ENCODE measurements around the gene C1RL. TPM values are rescaled to one million over a fixed set of nuclear protein-coding genes. Genes with fewer than 3 reads are reported as not detected.

C1RL gene
- total RNA-seq, 1 experiment from 2014 or later = 8.9 TPM

DNA sequence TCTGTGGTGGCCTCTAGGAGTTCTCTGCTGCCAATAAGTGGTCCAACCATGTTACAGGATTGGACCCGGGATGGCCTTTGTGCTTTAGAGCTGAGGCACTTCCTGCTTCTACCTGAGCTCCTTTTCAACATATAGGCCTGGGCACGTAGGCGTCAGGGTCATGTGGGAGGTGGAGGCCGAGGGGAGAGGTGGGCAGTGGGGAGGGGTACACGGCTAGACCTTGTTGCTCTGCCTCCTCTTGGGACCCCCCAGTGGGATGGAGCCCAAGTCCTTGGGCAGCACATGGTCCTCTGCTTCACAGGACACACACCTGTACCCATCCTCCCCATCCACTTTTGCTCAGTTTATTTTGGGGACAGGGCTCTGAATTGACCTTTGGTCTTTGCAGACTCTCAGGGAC, 12.3 kb upstream of the C1RL start:
- BruUV-seq (replicated peaks) = no TSS peak
- no peak for DNase-seq
- CTCF ChIA-PET = no interaction called here

DNA sequence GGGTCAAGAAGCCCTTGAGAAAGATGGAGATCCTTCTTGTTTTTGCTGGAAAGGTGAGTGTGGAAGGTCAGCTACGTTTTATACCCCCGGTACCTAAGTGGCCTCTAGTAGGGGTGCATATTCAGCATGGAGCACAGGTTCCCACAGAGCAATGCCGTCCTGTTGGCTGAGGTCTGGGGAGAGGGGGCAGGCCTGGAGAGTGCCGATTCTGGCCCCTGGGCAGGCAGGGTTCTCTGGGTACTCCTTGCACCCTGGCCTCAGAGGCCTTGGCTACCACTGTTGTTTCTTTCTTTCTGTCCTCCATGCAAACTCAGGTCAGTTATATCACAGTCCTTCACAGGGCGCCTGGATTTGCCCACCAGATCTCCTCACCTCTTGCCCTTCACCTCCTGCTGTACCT, 11.2 kb upstream of the C1RL start:
- no peaks in the 10 kb centered on the region for H3K9me3 ChIP-seq (ENCODE audit: low read length)
- no peaks in the 10 kb centered on the region for H3K36me3 ChIP-seq (ENCODE audit: low read depth, low read length)
- H4K20me1 ChIP-seq (ENCODE audit: low read length) = no peaks in the 10 kb centered on the region
- no peak overlapping the region for H3K9ac ChIP-seq (ENCODE audit: low read length)
- POLR2A ChIA-PET (ENCODE audit: unreplicated experiment) = no interaction called here
- intact Hi-C loops (cut with micrococcal nuclease) = no loop called here
- H3K4me1 ChIP-seq (ENCODE audit: insufficient read depth, low read length) = no peaks in the 10 kb centered on the region
- no peaks in the 10 kb centered on the region for H3K79me2 ChIP-seq (ENCODE audit: low read length)
- H3K9me2 ChIP-seq (replicated peaks; ENCODE audit: low read length) = no peaks in the 10 kb centered on the region
- no peaks in the 10 kb centered on the region for H3K27me3 ChIP-seq (ENCODE audit: low read length)
- no peak overlapping the region for H3K4me2 ChIP-seq (ENCODE audit: low read length)
- DNase-seq (no peak), ATAC-seq (no peak)
- no TSS peak for BruUV-seq (replicated peaks)
- TF ChIP-seq EZH2 (IDR thresholded peaks at IDR 0.05; ENCODE audit: low read length, unreplicated experiment) (no peak), EZH2phosphoT487 (IDR thresholded peaks at IDR 0.05; ENCODE audit: borderline replicate concordance, low read length) (no peak)
- TF ChIP-seq, protein P1, sequence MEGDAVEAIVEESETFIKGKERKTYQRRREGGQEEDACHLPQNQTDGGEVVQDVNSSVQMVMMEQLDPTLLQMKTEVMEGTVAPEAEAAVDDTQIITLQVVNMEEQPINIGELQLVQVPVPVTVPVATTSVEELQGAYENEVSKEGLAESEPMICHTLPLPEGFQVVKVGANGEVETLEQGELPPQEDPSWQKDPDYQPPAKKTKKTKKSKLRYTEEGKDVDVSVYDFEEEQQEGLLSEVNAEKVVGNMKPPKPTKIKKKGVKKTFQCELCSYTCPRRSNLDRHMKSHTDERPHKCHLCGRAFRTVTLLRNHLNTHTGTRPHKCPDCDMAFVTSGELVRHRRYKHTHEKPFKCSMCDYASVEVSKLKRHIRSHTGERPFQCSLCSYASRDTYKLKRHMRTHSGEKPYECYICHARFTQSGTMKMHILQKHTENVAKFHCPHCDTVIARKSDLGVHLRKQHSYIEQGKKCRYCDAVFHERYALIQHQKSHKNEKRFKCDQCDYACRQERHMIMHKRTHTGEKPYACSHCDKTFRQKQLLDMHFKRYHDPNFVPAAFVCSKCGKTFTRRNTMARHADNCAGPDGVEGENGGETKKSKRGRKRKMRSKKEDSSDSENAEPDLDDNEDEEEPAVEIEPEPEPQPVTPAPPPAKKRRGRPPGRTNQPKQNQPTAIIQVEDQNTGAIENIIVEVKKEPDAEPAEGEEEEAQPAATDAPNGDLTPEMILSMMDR (conservative IDR thresholded peaks at IDR 0.05; ENCODE audit: low read depth, low read length) = no peak
- H3K4me3 ChIP-seq (ENCODE audit: low read length) = no peak overlapping the region
- no peaks in the 10 kb centered on the region for H3F3A ChIP-seq (ENCODE audit: low read length, unreplicated experiment)
- H3K27ac ChIP-seq (ENCODE audit: low read length) = no peak overlapping the region
- no peak overlapping the region for H2AFZ ChIP-seq (ENCODE audit: low read length)
- CTCF ChIA-PET = no interaction called here

More for the DNA sequence above, 12.3 kb upstream of the C1RL start:
- no peaks in the 10 kb centered on the region for H3F3A ChIP-seq (ENCODE audit: low read length, unreplicated experiment)
- H3K9ac ChIP-seq (ENCODE audit: low read length) = no peak overlapping the region
- no peak overlapping the region for H2AFZ ChIP-seq (ENCODE audit: low read length)
- no peak overlapping the region for H3K4me2 ChIP-seq (ENCODE audit: low read length)
- no peaks in the 10 kb centered on the region for H3K9me2 ChIP-seq (replicated peaks; ENCODE audit: low read length)
- ATAC-seq = no peak
- no peaks in the 10 kb centered on the region for H3K9me3 ChIP-seq (ENCODE audit: low read length)
- no peak overlapping the region for H3K27ac ChIP-seq (ENCODE audit: low read length)
- H3K79me2 ChIP-seq (ENCODE audit: low read length) = no peaks in the 10 kb centered on the region
- no peaks in the 10 kb centered on the region for H3K36me3 ChIP-seq (ENCODE audit: low read depth, low read length)
- intact Hi-C loops (cut with micrococcal nuclease) = no loop called here
- H4K20me1 ChIP-seq (ENCODE audit: low read length) = no peaks in the 10 kb centered on the region
- TF ChIP-seq EZH2phosphoT487 (IDR thresholded peaks at IDR 0.05; ENCODE audit: borderline replicate concordance, low read length) = no peak
- TF ChIP-seq, protein P1 (conservative IDR thresholded peaks at IDR 0.05; ENCODE audit: low read depth, low read length) = no peak
- no peak for TF ChIP-seq EZH2 (IDR thresholded peaks at IDR 0.05; ENCODE audit: low read length, unreplicated experiment)
- POLR2A ChIA-PET (ENCODE audit: unreplicated experiment) = no interaction called here
- no peak overlapping the region for H3K4me3 ChIP-seq (ENCODE audit: low read length)
- no peaks in the 10 kb centered on the region for H3K4me1 ChIP-seq (ENCODE audit: insufficient read depth, low read length)
- no peaks in the 10 kb centered on the region for H3K27me3 ChIP-seq (ENCODE audit: low read length)

DNA sequence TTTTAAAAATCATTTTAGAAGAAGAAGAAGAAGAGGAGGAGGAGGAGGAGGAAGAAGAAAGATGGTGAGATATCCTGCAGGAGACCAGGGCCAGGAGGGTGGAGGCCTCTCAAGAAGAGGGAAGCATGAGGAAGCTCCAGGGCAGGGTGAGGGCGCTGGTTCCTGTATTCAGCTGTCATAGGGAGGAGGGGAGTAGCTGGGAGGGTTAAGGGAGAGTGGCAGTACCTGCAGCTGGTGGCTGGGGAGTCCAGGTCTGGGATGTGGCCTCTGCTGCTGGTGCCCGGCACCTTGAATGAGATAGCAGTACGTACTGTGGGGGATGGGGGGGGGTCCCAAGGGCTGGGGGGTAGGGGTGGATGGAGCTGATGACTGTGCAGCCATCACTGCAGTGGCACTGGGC, 9.9 kb upstream of the C1RL start:
- no peaks in the 10 kb centered on the region for H3K36me3 ChIP-seq (ENCODE audit: low read depth, low read length)

More for the DNA sequence above, 9.9 kb upstream of the C1RL start:
- no peaks in the 10 kb centered on the region for H3K79me2 ChIP-seq (ENCODE audit: low read length)
- no peak overlapping the region for H3K27ac ChIP-seq (ENCODE audit: low read length)
- no peaks in the 10 kb centered on the region for H3F3A ChIP-seq (ENCODE audit: low read length, unreplicated experiment)
- no peak overlapping the region for H3K4me3 ChIP-seq (ENCODE audit: low read length)
- no peak for ATAC-seq
- no peak overlapping the region for H2AFZ ChIP-seq (ENCODE audit: low read length)
- H3K27me3 ChIP-seq (ENCODE audit: low read length) = no peaks in the 10 kb centered on the region
- intact Hi-C loops (cut with micrococcal nuclease) = no loop called here
- H3K4me1 ChIP-seq (ENCODE audit: insufficient read depth, low read length) = no peaks in the 10 kb centered on the region
- ChIA-PET CTCF (no interaction called here), POLR2A (ENCODE audit: unreplicated experiment) (no interaction called here)
- no peak overlapping the region for H3K4me2 ChIP-seq (ENCODE audit: low read length)
- H3K9me3 ChIP-seq (ENCODE audit: low read length) = no peaks in the 10 kb centered on the region
- no peak for DNase-seq
- no peak overlapping the region for H3K9ac ChIP-seq (ENCODE audit: low read length)
- H3K9me2 ChIP-seq (replicated peaks; ENCODE audit: low read length) = no peaks in the 10 kb centered on the region
- TF ChIP-seq EZH2phosphoT487 (IDR thresholded peaks at IDR 0.05; ENCODE audit: borderline replicate concordance, low read length) (no peak), EZH2 (IDR thresholded peaks at IDR 0.05; ENCODE audit: low read length, unreplicated experiment) (no peak)
- TF ChIP-seq, protein P1 (conservative IDR thresholded peaks at IDR 0.05; ENCODE audit: low read depth, low read length) = no peak
- BruUV-seq (replicated peaks) = no TSS peak
- no peaks in the 10 kb centered on the region for H4K20me1 ChIP-seq (ENCODE audit: low read length)

All from PC-3 (cell line).